ENCODE measurements around the gene CD46. TPM values are rescaled to one million over a fixed set of nuclear protein-coding genes. Genes with fewer than 3 reads are reported as not detected.
"Not testable (repeated sequence)": the region's sequence is repeated elsewhere in the genome, so short reads cannot be mapped to it uniquely, and the experiment has no call there.

Gene CD46
- total RNA-seq, 2 donors from 2014 or later = 88.2 to 122 TPM

- H3K9me3 Mint-ChIP-seq = no peaks in the 10 kb centered on the region
- H3K4me3 Mint-ChIP-seq = no peak overlapping the region
- H3K4me1 Mint-ChIP-seq (ENCODE audit: low read depth in 2 of 2) = peaks cover 37 to 63% of the 10 kb centered on the region in 2 donors
- no peak for DNase-seq (ENCODE audit: low spot score)
- peaks cover 16% of the 10 kb centered on the region for H3K36me3 Mint-ChIP-seq
- H3K27ac Mint-ChIP-seq = peak overlapping the region; percentile 14 to 24
- no peaks in the 10 kb centered on the region for H3K27me3 Mint-ChIP-seq
- ATAC-seq = no peak
Measured at GRCh38 chr1:207755846-207756693, 4.2 kb downstream of the CD46 start.

GRCh38 chr1:207762622-207763021 is 10.8 kb downstream of the CD46 start:
- no peaks in the 10 kb centered on the region for H3K27me3 Mint-ChIP-seq
- no peak overlapping the region for H3K4me3 Mint-ChIP-seq
- H3K36me3 Mint-ChIP-seq = peaks cover 42% of the 10 kb centered on the region
- no peak overlapping the region for H3K27ac Mint-ChIP-seq
- ATAC-seq (no peak), DNase-seq (ENCODE audit: low spot score) (no peak)
- H3K4me1 Mint-ChIP-seq (ENCODE audit: low read depth in 2 of 2) = peaks cover 6 to 8% of the 10 kb centered on the region in 2 donors
- no peaks in the 10 kb centered on the region for H3K9me3 Mint-ChIP-seq

DNA sequence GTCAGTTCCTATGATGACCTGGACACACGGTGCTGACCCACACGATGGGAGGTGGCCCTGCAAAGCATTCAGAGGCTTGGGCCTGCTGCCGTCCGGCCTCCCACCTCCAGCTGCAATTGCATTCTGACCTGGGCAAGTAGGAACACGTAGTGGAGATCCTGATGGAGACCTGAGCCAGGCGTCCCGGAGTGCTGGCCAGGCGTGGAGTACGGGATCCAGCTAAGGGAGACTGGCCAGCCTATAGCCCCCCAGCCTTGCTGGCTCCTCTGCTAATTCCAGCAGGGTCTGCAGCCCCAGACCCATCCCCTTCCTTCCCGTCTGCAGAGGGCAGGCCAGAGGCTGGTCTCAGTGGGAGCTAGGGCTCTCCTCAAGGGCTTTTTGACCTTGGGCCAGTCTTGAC is 11.2 kb downstream of the CD46 start:
- Mint-ChIP-seq H3K27ac (no peak overlapping the region), H3K4me1 (ENCODE audit: low read depth in 2 of 2) (peaks cover 5 to 6% of the 10 kb centered on the region in 2 donors), H3K36me3 (peaks cover 39% of the 10 kb centered on the region), H3K27me3 (no peaks in the 10 kb centered on the region), H3K9me3 (no peaks in the 10 kb centered on the region), H3K4me3 (no peak overlapping the region)
- DNase-seq (ENCODE audit: low spot score) (no peak), ATAC-seq (no peak)

GRCh38 chr1:207763972-207764371 is 12.1 kb downstream of the CD46 start:
- H3K9me3 Mint-ChIP-seq = no peaks in the 10 kb centered on the region
- no peak overlapping the region for H3K4me3 Mint-ChIP-seq
- ATAC-seq (no peak), DNase-seq (ENCODE audit: low spot score) (no peak)
- peaks cover 0 to 6% of the 10 kb centered on the region in 2 donors for H3K4me1 Mint-ChIP-seq (ENCODE audit: low read depth in 2 of 2)
- H3K27me3 Mint-ChIP-seq = no peaks in the 10 kb centered on the region
- H3K36me3 Mint-ChIP-seq = peaks cover 32% of the 10 kb centered on the region
- no peak overlapping the region for H3K27ac Mint-ChIP-seq

DNA sequence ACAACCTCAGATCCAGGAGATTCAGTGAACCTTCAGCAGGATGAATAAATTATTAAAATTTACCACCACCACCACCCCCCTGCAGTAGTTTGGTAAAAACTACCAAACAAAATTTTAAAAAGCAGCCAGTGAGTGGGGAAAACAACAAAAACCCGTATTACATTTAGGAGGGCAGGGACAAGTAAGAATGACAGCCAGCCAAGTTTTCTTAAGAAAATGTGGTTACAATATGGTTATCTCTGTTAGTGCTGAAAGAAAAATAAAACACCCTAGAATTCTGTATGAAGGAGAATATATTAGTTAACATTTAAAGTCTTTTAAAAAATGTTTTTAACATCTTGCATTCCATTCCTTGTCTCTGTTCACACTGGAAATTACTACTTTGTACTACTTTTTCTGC is 14.7 kb downstream of the CD46 start:
- Mint-ChIP-seq H3K9me3 (no peaks in the 10 kb centered on the region), H3K36me3 (peaks cover 39% of the 10 kb centered on the region), H3K27me3 (no peaks in the 10 kb centered on the region), H3K4me1 (ENCODE audit: low read depth in 2 of 2) (peaks cover 0 to 6% of the 10 kb centered on the region in 2 donors), H3K27ac (no peak overlapping the region), H3K4me3 (no peak overlapping the region)
- DNase-seq (ENCODE audit: low spot score) (no peak), ATAC-seq (no peak)

GRCh38 chr1:207770514-207770913 is 18.7 kb downstream of the CD46 start:
- H3K36me3 Mint-ChIP-seq = peaks cover 43% of the 10 kb centered on the region
- not testable (repeated sequence) for H3K27ac Mint-ChIP-seq; H3K9me3 Mint-ChIP-seq; ATAC-seq; H3K4me3 Mint-ChIP-seq; DNase-seq (ENCODE audit: low spot score); H3K27me3 Mint-ChIP-seq
- peaks cover 13 to 17% of the 10 kb centered on the region in 2 donors for H3K4me1 Mint-ChIP-seq (ENCODE audit: low read depth in 2 of 2)

GRCh38 chr1:207776045-207776444 is 24.2 kb downstream of the CD46 start:
- ATAC-seq, H3K27me3 Mint-ChIP-seq: not testable (repeated sequence)
- peaks cover 13 to 21% of the 10 kb centered on the region in 2 donors for H3K4me1 Mint-ChIP-seq (ENCODE audit: low read depth in 2 of 2)

DNA sequence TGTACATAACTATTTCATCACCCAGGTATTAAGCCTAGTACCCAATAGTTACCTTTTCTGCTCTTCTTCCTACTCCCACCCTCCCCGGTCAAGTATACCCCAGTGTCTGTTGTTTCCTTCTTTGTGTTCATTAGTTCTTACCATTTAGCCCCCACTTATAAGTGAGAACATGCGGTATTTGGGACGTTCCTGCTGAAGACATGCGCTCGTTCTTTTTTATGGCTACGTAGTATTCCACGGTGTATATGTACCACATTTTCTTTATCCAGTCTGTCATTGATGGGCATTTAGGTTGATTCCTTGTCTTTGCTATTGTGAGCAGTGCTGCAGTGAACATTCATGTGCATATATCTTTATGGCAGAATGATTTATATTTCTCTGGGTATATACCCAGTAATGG is 25.6 kb downstream of the CD46 start:
- not testable (repeated sequence) for H3K4me3 Mint-ChIP-seq; DNase-seq (ENCODE audit: low spot score); H3K27me3 Mint-ChIP-seq; ATAC-seq; H3K27ac Mint-ChIP-seq; H3K9me3 Mint-ChIP-seq
- Mint-ChIP-seq H3K4me1 (ENCODE audit: low read depth in 2 of 2) (peaks cover 11 to 21% of the 10 kb centered on the region in 2 donors), H3K36me3 (peaks cover 20% of the 10 kb centered on the region)

More at GRCh38 chr1:207776045-207776444, 24.2 kb downstream of the CD46 start:
- not testable (repeated sequence) for H3K4me3 Mint-ChIP-seq; H3K27ac Mint-ChIP-seq; H3K9me3 Mint-ChIP-seq; DNase-seq (ENCODE audit: low spot score)
- peaks cover 34% of the 10 kb centered on the region for H3K36me3 Mint-ChIP-seq

- Mint-ChIP-seq H3K4me3 (no peak overlapping the region), H3K9me3 (no peaks in the 10 kb centered on the region), H3K36me3 (peaks cover 6% of the 10 kb centered on the region), H3K4me1 (ENCODE audit: low read depth in 2 of 2) (peaks cover 4 to 11% of the 10 kb centered on the region in 2 donors), H3K27me3 (no peaks in the 10 kb centered on the region), H3K27ac (no peak overlapping the region)
- ATAC-seq = no peak
- no peak for DNase-seq (ENCODE audit: low spot score)
Measured at GRCh38 chr1:207779008-207779407, 27.2 kb downstream of the CD46 start.

DNA sequence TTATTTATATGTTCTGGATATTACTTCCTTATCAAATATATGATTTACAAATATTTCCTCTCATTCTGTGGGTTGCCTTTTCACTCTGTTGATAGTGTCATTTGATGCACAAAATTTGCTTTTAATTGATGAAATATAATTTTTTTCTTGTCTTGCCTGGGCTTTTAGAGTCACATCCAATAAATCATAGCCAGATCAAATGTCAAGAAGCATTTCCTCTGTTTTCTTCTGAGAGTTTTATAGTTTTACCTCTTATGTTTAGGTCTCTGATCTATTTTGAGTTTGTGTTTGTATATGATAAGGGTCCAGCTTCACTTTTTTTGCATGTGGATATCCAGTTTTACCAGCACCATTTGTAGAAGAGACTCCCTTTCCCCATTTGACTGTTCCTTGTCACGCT is 29.5 kb downstream of the CD46 start:
- H3K36me3 Mint-ChIP-seq = peaks cover 13% of the 10 kb centered on the region
- no peak overlapping the region for H3K4me3 Mint-ChIP-seq
- H3K9me3 Mint-ChIP-seq = no peaks in the 10 kb centered on the region
- peaks cover 0 to 7% of the 10 kb centered on the region in 2 donors for H3K4me1 Mint-ChIP-seq (ENCODE audit: low read depth in 2 of 2)
- H3K27me3 Mint-ChIP-seq = no peaks in the 10 kb centered on the region
- no peak overlapping the region for H3K27ac Mint-ChIP-seq
- DNase-seq (ENCODE audit: low spot score) (no peak), ATAC-seq (no peak)

DNA sequence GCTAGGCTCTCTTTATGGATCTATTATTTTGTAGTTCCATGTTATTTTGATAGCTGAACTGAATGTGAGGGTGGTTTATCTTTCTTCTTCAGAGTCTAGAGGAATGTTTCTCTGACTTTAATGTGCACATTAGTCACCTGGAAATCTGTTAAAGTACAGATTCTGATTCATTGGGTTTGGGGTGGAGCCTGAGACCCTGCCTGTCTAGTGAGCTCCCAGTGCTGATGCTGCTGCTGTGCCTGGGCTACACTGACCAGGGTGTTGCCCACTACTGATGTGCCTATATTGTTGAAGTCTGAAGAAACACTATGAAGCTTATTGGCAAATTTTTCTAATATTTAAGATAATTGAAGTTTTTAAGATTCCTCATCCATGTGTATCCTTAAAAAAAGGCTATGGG is 35.9 kb downstream of the CD46 start:
- no peaks in the 10 kb centered on the region for H3K9me3 Mint-ChIP-seq
- H3K36me3 Mint-ChIP-seq = peaks cover 6% of the 10 kb centered on the region
- ATAC-seq (no peak), DNase-seq (ENCODE audit: low spot score) (no peak)
- H3K4me1 Mint-ChIP-seq (ENCODE audit: low read depth in 2 of 2) = no peaks in the 10 kb centered on the region
- no peak overlapping the region for H3K4me3 Mint-ChIP-seq
- no peak overlapping the region for H3K27ac Mint-ChIP-seq
- no peaks in the 10 kb centered on the region for H3K27me3 Mint-ChIP-seq

DNA sequence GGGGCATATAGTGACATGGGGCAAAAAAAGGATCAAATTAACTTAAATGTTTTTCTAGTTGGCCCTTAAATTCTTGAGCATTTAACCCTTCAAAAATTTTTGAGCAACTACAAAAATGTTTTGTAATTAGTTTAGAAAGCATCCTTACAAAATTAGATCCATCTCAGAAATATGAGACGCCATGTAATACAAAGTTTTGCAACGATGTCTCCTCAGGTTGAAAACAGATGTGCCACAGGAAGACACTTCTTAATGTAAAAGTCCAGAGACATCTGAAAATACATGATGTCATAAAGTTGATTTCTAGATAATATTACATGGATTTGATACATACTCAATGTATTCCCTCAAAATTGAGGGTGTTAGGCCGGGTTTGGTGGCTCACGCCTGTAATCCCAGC is 37.5 kb downstream of the CD46 start:
- Mint-ChIP-seq H3K4me1 (ENCODE audit: low read depth in 2 of 2) (no peaks in the 10 kb centered on the region), H3K9me3 (no peaks in the 10 kb centered on the region), H3K27ac (no peak overlapping the region), H3K27me3 (no peaks in the 10 kb centered on the region), H3K4me3 (no peak overlapping the region), H3K36me3 (peaks cover 5% of the 10 kb centered on the region)
- DNase-seq (ENCODE audit: low spot score) (no peak), ATAC-seq (no peak)

DNA sequence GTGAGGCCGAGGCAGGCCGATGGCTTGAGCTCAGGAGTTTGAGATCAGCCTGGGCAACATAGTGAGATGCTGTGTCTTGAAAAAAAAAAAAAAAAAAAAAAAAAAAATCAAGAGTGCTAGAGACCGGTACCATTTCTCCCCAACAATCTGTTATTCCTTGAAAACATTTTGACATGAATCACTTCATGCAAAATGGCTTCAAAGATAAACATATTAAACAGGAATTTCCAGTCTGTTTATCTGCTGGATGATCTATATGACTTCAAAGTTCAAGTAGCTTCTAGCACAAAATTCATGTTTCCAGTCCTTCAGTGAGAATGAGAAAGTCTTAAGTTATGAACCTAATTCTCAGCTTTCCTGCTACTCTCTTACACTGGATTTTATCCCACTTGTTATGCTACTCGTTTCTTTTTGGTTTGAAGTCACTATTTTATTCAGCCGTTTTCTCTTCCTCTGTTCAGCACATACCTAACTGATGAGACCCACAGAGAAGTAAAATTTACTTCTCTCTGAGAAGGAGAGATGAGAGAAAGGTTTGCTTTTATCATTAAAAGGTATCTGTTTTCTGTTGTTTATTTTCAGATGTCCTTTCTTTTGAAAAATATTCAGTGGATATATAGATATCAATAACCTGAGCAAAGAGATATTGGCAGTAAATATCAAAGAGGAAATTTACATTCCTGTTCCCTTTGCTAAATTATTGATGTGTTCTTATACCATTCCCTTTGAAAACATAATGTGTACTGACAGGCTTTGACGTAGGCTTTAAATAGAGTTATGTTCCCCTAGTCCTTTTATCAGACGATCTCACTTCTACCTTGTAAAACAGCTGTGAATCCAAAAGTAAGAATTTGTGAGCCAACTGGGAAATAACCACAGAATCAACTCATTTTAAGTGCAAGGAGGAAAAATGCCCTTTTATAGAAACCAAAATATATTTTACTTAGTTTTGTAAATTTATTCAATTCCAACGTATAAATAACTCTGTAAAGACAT is 38.2 kb downstream of the CD46 start:
- no peak overlapping the region for H3K4me3 Mint-ChIP-seq
- H3K27ac Mint-ChIP-seq = no peak overlapping the region
- H3K9me3 Mint-ChIP-seq = no peaks in the 10 kb centered on the region
- no peaks in the 10 kb centered on the region for H3K27me3 Mint-ChIP-seq
- H3K36me3 Mint-ChIP-seq = no peaks in the 10 kb centered on the region
- ATAC-seq (no peak), DNase-seq (ENCODE audit: low spot score) (no peak)
- H3K4me1 Mint-ChIP-seq (ENCODE audit: low read depth in 2 of 2) = no peaks in the 10 kb centered on the region

- Mint-ChIP-seq H3K4me1 (ENCODE audit: low read depth in 2 of 2) (no peaks in the 10 kb centered on the region), H3K27ac (no peak overlapping the region), H3K36me3 (no peaks in the 10 kb centered on the region), H3K9me3 (no peaks in the 10 kb centered on the region), H3K4me3 (no peak overlapping the region), H3K27me3 (no peaks in the 10 kb centered on the region)
- DNase-seq (ENCODE audit: low spot score) = no peak
- ATAC-seq = no peak
Measured at GRCh38 chr1:207791290-207791689, 39.4 kb downstream of the CD46 start.
